K562 (cell line): ENCODE results near the gene PREX1. TPM values are rescaled to one million over a fixed set of nuclear protein-coding genes. Genes with fewer than 3 reads are reported as not detected.

ENCODE experiments used
- ATAC-seq: fragments of 200-7000 bp; cut with Tn5 transposase; 3 replicates; pipeline ENCODE4 v1.9.1; 2020; ENCODE audit warnings: moderate library complexity
- BruUV-seq: library from RNA; stranded (reverse); fragments of 400-500 nt; replicated peaks from 2 replicates; lab custom pipeline; 2021; lab: Mats Ljungman, UMichigan
- CTCF ChIA-PET: fragments of 300-600 bp; formaldehyde crosslinking; extraction: SDS; loops from one replicate; lab custom pipeline; 2021; ENCODE audit warnings: low intra/inter-chr PET ratio; lab: Yijun Ruan, JAX
- POLR2A ChIA-PET: fragments of 300-600, 350-650 bp; sonication (Branson Sonifier 250); formaldehyde crosslinking; extraction: SDS; loops from one replicate; lab custom pipeline; 2021; ENCODE audit warnings: antibody characterized with exemption, inconsistent platforms; lab: Yijun Ruan, JAX
- DNase-seq, 4 experiments: peaks; one replicate each; pipeline versions ENCODE4 v3.0.0 to v3.0.0-alpha.2; 2011 to 2018; ENCODE audit warnings: low spot score in 3 of 4, mixed read lengths in 3 of 4; ENCODE audit errors: extremely low read depth in 1 of 4
- FAIRE-seq: peaks from 2 replicates; lab custom pipeline; 2011; peaks lifted over from hg19 to GRCh38; lab: Jason Lieb, UNC
- H2AFZ ChIP-seq: 2 replicates; pipeline ENCODE4 v1.6.0; 2011; ENCODE audit warnings: low read depth, low read length, control low read depth, inconsistent platforms
- H3K27ac ChIP-seq: fragments of 200-600 bp; 3 replicates; pipeline ENCODE4 v1.8.0; 2011; ENCODE audit warnings: low read depth, mild to moderate bottlenecking, control low read depth, inconsistent platforms, low read length, moderate library complexity, mixed read lengths; ENCODE audit errors: extremely low read depth
- H3K27me3 ChIP-seq, 2 experiments: fragments of 300-600 bp in 1 of 2; 2 replicates in 1 of 2; 3 replicates in 1 of 2; pipeline versions ENCODE4 v1.6.0 to v1.8.0; 2011; ENCODE audit warnings: inconsistent platforms in 2 of 2, low read length in 2 of 2, mild to moderate bottlenecking in 1 of 2, mixed read lengths in 1 of 2, moderate library complexity in 1 of 2; ENCODE audit not compliant: control insufficient read depth in 2 of 2, insufficient read depth in 2 of 2
- H3K36me3 ChIP-seq: fragments of 300-600 bp; 3 replicates; pipeline ENCODE4 v1.8.0; 2011; ENCODE audit warnings: mild to moderate bottlenecking, low read length, inconsistent platforms; ENCODE audit not compliant: control insufficient read depth, insufficient read depth
- H3K4me1 ChIP-seq, 2 experiments: fragments of 200-600 bp in 1 of 2; replicated peaks in 1 of 2; 2 replicates in 1 of 2; 3 replicates in 1 of 2; pipeline versions ENCODE4 v1.5.1 to v1.8.0; 2011; ENCODE audit warnings: inconsistent platforms in 2 of 2, low read length in 2 of 2, mild to moderate bottlenecking in 1 of 2, mixed read lengths in 1 of 2, moderate library complexity in 1 of 2; ENCODE audit not compliant: control insufficient read depth in 2 of 2, insufficient read depth in 2 of 2
- H3K4me2 ChIP-seq: 2 replicates; pipeline ENCODE4 v1.6.1; 2011; ENCODE audit warnings: low read length, control low read depth, inconsistent platforms, mixed read lengths; ENCODE audit not compliant: insufficient read depth
- H3K4me3 ChIP-seq: fragments of 200-600 bp; sonication (generic), shearing (Covaris generic); 2 replicates; pipeline ENCODE4 v1.5.1; 2016; ENCODE audit warnings: control low read depth, inconsistent platforms
- H3K79me2 ChIP-seq: fragments of 200-600 bp; 3 replicates; pipeline ENCODE4 v1.8.0; 2011; ENCODE audit warnings: low read length, inconsistent platforms; ENCODE audit not compliant: control insufficient read depth, insufficient read depth
- H3K9ac ChIP-seq, 2 experiments: 2 replicates each; pipeline versions ENCODE4 v1.6.0 to v1.6.1; 2011; ENCODE audit warnings: low read depth in 2 of 2, low read length in 2 of 2, control low read depth in 1 of 2, inconsistent platforms in 1 of 2, mild to moderate bottlenecking in 1 of 2, mixed read lengths in 1 of 2; ENCODE audit not compliant: insufficient read depth in 1 of 2
- H3K9me1 ChIP-seq: one replicate; pipeline ENCODE4 v1.6.0; 2011; ENCODE audit warnings: inconsistent platforms, mild to moderate bottlenecking, low read length, moderate library complexity; ENCODE audit not compliant: control insufficient read depth, insufficient read depth
- H3K9me3 ChIP-seq: replicated peaks from 2 replicates; pipeline ENCODE4 v1.5.1; 2011; ENCODE audit warnings: low read depth, low read length, inconsistent platforms; ENCODE audit not compliant: control insufficient read depth, insufficient read depth
- H4K20me1 ChIP-seq: replicated peaks from 2 replicates; pipeline ENCODE4 v1.6.1; 2011; ENCODE audit warnings: low read length, inconsistent platforms, mixed read lengths; ENCODE audit not compliant: control insufficient read depth, insufficient read depth
- RBM25 ChIP-seq: fragments of 200-400 bp; formaldehyde crosslinking; IDR thresholded peaks from 2 replicates; pipeline ENCODE4 v1.6.1; 2018; ENCODE audit warnings: low read length, low read depth, moderate library complexity; ENCODE audit not compliant: severe bottlenecking
- ZFP36 ChIP-seq: fragments of 150-350 bp; IDR thresholded peaks from 2 replicates; pipeline ENCODE4 v1.6.1; 2018; ENCODE audit warnings: low read length, low read depth; ENCODE audit not compliant: partially characterized antibody
- ZNF140 ChIP-seq: fragments of 250-450 bp; sonication (Bioruptor Pico); IDR thresholded peaks from 2 replicates; pipeline ENCODE4 v1.8.0; 2021; ENCODE audit warnings: moderate library complexity, mild to moderate bottlenecking, inconsistent platforms
- ZNF316 ChIP-seq: fragments of 450-650 bp; IDR thresholded peaks from 2 replicates; pipeline ENCODE4 v1.6.1; 2016
- WGBS: fragments of 100-300 bp; shearing (Covaris generic); methylation state at CpG from one replicate; pipeline ENCODE4 v1.1.6; 2016; ENCODE audit warnings: low coverage, mixed read lengths; ENCODE audit not compliant: insufficient coverage; ENCODE audit errors: missing lambda C conversion rate; 5-methylcytosine and 5-hydroxymethylcytosine counted together
- in situ Hi-C: fragments of 300-500 bp; cut with MboI; formaldehyde crosslinking; loops from 4 replicates; pipeline ENCODE4 v1.15.0; 2018; ENCODE audit warnings: inconsistent platforms, mixed read lengths
- intact Hi-C: fragments of 100-400 bp; cut with micrococcal nuclease; formaldehyde crosslinking; loops from 2 replicates; pipeline ENCODE4 v1.14.2; 2022
- polyA plus RNA-seq, 8 experiments: library from polyadenylated mRNA; depleted of rRNA in 4 of 8; stranded (reverse) in 5 of 8; unstranded in 3 of 8; fragments of >200 nt; fragmentation: Nextera tagmentation in 2 of 8; fragmentation: Illumina TruSeq in 1 of 8; extraction: Ambion mirVana in 2 of 8; extraction: Trizol in 1 of 8; gene quantifications; 2 replicates each; pipeline versions ENCODE4 v1.2.1 to v1.2.3, GENCODE V29; 2011 to 2014; ENCODE audit warnings: inconsistent platforms in 1 of 8, missing spikeins in 1 of 8
- total RNA-seq, 7 experiments: library from RNA; depleted of rRNA in 6 of 7; stranded (reverse); fragments of >200 nt in 6 of 7; fragmentation: Illumina TruSeq in 2 of 7; extraction: Trizol in 2 of 7; gene quantifications; 2 replicates each; pipeline versions ENCODE4 v1.2.1 to v1.2.3, GENCODE V29; 2011 to 2021; ENCODE audit warnings: low replicate concordance in 1 of 7

PREX1 gene
- total and polyA plus RNA-seq, 9 of the 15 experiments (the other 6 are each of a cell fraction or from before 2014, with no cell fraction given), result 0.37 to 10.4 (median 4.8) TPM

- peak; percentile 89 for TF ChIP-seq ZNF316
These were observed 2.8 kb downstream of the PREX1 start (continued) for GRCh38 chr20:48824830-48825565.

- FAIRE-seq (no peak), DNase-seq (no peak)
These were observed 3.8 kb downstream of the PREX1 start for GRCh38 chr20:48823960-48824498.

More at GRCh38 chr20:48823960-48824498, 3.8 kb downstream of the PREX1 start:
- no TSS peak for BruUV-seq
- no peaks in the 10 kb centered on the region for H3K9me3 ChIP-seq
- peaks cover 7 to 17% of the 10 kb centered on the region in 2 experiments; a peak in 4 of 5 replicates for H3K4me1 ChIP-seq
- POLR2A ChIA-PET, result no interaction called here
- no peak overlapping the region for H3K4me2 ChIP-seq
- H3K4me3 ChIP-seq, result no peak overlapping the region
- CTCF ChIA-PET, result no interaction called here
- H3K9ac ChIP-seq, result no peak overlapping the region
- 25% methylated on average over 8 of the region's 8 CpGs for WGBS
- no peak for ATAC-seq
- no peaks in the 10 kb centered on the region for H3K79me2 ChIP-seq
- no peak overlapping the region for H2AFZ ChIP-seq
- intact Hi-C loops, result no loop called here
- H3K9me1 ChIP-seq, result no peaks in the 10 kb centered on the region
- 0 out of 2 replicates have a peak, but pooled peaks cover 4% of the 10 kb centered on the region for H4K20me1 ChIP-seq
- H3K36me3 ChIP-seq, result no peaks in the 10 kb centered on the region
- no peak overlapping the region for H3K27ac ChIP-seq
- in situ Hi-C loops, result no loop called here
- no peaks in the 10 kb centered on the region for H3K27me3 ChIP-seq
- TF ChIP-seq ZFP36 (peak; percentile 93), RBM25 (peak; percentile 55), ZNF140 (CRISPR knock-in tag) (no peak)
